ENCODE data around the gene CLSTN2. TPM values are rescaled to one million over a fixed set of nuclear protein-coding genes. Genes with fewer than 3 reads are reported as not detected.

CLSTN2 gene
- total and polyA plus RNA-seq, 2 of the 13 experiments (the other 11 are each of a cell fraction or from before 2014, with no cell fraction given) = not detected

DNA sequence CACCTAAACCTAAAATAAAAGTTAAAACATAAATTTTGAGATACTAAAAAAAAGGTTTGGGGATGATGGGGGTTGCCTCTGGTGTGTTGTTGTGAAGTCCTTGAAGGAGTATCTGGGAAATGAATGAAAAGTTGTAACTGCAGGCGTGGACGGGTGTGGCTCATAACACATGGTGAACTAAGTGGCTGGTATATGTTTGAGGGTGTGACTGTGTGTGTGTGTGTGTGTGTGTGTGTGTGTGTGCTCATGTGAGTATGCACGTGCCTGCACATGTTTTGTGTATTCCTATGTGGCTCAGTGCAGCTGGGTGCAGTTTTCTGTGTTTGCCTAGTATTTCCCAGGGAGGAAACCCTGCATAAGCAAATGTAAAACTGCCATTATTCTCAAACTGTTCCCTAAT lies 513.0 kb downstream of the CLSTN2 start:
- Histone ChIP-seq H3K27me3 (ENCODE audit: control insufficient read depth in 1 of 2, insufficient read depth in 2 of 2, low read length in 2 of 2) (no peaks in the 10 kb centered on the region), H3K9me3 (ENCODE audit: low read length) (no peaks in the 10 kb centered on the region), H3K9ac (ENCODE audit: insufficient read depth, low read depth, low read length) (no peak overlapping the region), H3K27ac (ENCODE audit: extremely low read length, insufficient read depth, low read length) (no peak overlapping the region), H3K79me2 (ENCODE audit: insufficient read depth, low read length) (no peaks in the 10 kb centered on the region), H4K20me1 (ENCODE audit: insufficient read depth, low read length) (no peaks in the 10 kb centered on the region), H3K4me2 (ENCODE audit: low read depth, low read length) (no peak overlapping the region), H2AFZ (ENCODE audit: low read length) (no peak overlapping the region), H3K4me1 (ENCODE audit: insufficient read depth, low read length) (no peaks in the 10 kb centered on the region), H3K4me3 (replicated peaks in 1 of 3; ENCODE audit: insufficient read depth in 1 of 3, low read depth in 2 of 3, low read length in 3 of 3) (no peak overlapping the region), H3K36me3 (replicated peaks in 1 of 2; ENCODE audit: control insufficient read depth in 1 of 2, insufficient read depth in 2 of 2, low read length in 2 of 2) (no peaks in the 10 kb centered on the region)
- in situ Hi-C loops (cut with HindIII; ENCODE audit: extremely low pct_ligation_motif_present, low pct_unique_long_range_greater_than_20kb) (no loop called here), intact Hi-C loops (cut with micrococcal nuclease; ENCODE audit: unreplicated experiment) (no loop called here)
- WGBS (ENCODE audit: low lambda C conversion rate) = 14% methylated on average over 3 of the region's 3 CpGs
- FAIRE-seq (no peak), ATAC-seq (no peak), DNase-seq (ENCODE audit: low spot score) (no peak)
- TF ChIP-seq RFX5 (IDR thresholded peaks at IDR 0.05; ENCODE audit: low read depth, low read length) (no peak), ZNF841 (CRISPR knock-in tag; IDR thresholded peaks at IDR 0.05; ENCODE audit: borderline replicate concordance) (no peak), ZNF543 (CRISPR knock-in tag; IDR thresholded peaks at IDR 0.05) (no peak), ZNF160 (CRISPR knock-in tag; IDR thresholded peaks at IDR 0.05) (no peak), PAF1 (CRISPR knock-in tag; IDR thresholded peaks at IDR 0.05) (no peak), ZC3H4 (CRISPR knock-in tag; IDR thresholded peaks at IDR 0.05; ENCODE audit: borderline replicate concordance) (no peak), ZMYM2 (CRISPR knock-in tag; IDR thresholded peaks at IDR 0.05) (no peak), U2AF1 (optimal IDR thresholded peaks at IDR 0.05; ENCODE audit: low read depth, low read length) (no peak)
- TF ChIP-seq, protein P1, sequence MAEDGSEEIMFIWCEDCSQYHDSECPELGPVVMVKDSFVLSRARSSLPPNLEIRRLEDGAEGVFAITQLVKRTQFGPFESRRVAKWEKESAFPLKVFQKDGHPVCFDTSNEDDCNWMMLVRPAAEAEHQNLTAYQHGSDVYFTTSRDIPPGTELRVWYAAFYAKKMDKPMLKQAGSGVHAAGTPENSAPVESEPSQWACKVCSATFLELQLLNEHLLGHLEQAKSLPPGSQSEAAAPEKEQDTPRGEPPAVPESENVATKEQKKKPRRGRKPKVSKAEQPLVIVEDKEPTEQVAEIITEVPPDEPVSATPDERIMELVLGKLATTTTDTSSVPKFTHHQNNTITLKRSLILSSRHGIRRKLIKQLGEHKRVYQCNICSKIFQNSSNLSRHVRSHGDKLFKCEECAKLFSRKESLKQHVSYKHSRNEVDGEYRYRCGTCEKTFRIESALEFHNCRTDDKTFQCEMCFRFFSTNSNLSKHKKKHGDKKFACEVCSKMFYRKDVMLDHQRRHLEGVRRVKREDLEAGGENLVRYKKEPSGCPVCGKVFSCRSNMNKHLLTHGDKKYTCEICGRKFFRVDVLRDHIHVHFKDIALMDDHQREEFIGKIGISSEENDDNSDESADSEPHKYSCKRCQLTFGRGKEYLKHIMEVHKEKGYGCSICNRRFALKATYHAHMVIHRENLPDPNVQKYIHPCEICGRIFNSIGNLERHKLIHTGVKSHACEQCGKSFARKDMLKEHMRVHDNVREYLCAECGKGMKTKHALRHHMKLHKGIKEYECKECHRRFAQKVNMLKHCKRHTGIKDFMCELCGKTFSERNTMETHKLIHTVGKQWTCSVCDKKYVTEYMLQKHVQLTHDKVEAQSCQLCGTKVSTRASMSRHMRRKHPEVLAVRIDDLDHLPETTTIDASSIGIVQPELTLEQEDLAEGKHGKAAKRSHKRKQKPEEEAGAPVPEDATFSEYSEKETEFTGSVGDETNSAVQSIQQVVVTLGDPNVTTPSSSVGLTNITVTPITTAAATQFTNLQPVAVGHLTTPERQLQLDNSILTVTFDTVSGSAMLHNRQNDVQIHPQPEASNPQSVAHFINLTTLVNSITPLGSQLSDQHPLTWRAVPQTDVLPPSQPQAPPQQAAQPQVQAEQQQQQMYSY (CRISPR knock-in tag; IDR thresholded peaks at IDR 0.05) = no peak
- TF ChIP-seq, protein P2, sequence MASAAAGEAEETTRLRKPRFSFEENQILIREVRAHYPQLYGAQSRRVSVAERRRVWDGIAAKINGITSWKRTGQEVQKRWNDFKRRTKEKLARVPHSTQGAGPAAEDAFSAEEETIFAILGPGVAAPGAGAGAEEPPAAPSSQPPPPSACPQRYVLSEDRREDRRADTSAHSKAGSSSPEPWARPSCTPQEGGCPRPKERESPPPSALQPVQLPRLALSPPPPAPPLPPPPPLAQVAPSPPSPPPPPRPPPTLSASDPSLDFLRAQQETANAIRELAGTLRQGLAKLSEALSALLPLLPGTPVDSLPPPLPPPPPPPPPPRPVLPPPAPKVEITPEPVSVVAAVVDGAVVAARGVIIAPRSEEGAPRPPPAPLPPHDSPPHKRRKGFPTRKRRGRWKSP (CRISPR knock-in tag; IDR thresholded peaks at IDR 0.05) = no peak
- TF ChIP-seq, protein P3, sequence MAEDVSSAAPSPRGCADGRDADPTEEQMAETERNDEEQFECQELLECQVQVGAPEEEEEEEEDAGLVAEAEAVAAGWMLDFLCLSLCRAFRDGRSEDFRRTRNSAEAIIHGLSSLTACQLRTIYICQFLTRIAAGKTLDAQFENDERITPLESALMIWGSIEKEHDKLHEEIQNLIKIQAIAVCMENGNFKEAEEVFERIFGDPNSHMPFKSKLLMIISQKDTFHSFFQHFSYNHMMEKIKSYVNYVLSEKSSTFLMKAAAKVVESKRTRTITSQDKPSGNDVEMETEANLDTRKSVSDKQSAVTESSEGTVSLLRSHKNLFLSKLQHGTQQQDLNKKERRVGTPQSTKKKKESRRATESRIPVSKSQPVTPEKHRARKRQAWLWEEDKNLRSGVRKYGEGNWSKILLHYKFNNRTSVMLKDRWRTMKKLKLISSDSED (CRISPR knock-in tag; IDR thresholded peaks at IDR 0.05) = no peak
- BruUV-seq (replicated peaks) = no TSS peak
- ChIA-PET CTCF (ENCODE audit: low intra/inter-chr PET ratio, low total read pairs) (no interaction called here), POLR2A (no interaction called here)
